ENCODE results near the gene SPEN.

GRCh38 chr1:15958793-15959192 lies 111.3 kb downstream of the SPEN start:
- TF ChIP-seq CTCF (IDR thresholded peaks at IDR 0.05) (peak in 2 of 6 experiments; percentile 12 to 39), POLR2A (IDR thresholded peaks at IDR 0.05) (no peak)
